B cell (primary cell): ENCODE measurements around the gene DNAJB5. TPM values are rescaled to one million over a fixed set of nuclear protein-coding genes. Genes with fewer than 3 reads are reported as not detected.

ENCODE experiments used
- ATAC-seq: fragments of 200-7000 bp; cut with Tn5 transposase; one replicate; pipeline ENCODE4 v1.10.0; 2021; ENCODE audit warnings: low read depth, mild to moderate bottlenecking, moderate number of reproducible peaks, moderate library complexity
- CTCF ChIA-PET: fragments of 350-600 bp; sonication (Branson Sonifier 250); formaldehyde crosslinking; loops from one replicate; lab custom pipeline; 2021; ENCODE audit warnings: antibody characterized with exemption, inconsistent platforms; lab: Charles Lee
- POLR2A ChIA-PET: fragments of 350-600 bp; sonication (Branson Sonifier 250); formaldehyde crosslinking; loops from one replicate; lab custom pipeline; 2021; ENCODE audit warnings: antibody characterized with exemption; lab: Charles Lee
- DNase-seq: peaks from one replicate; pipeline ENCODE4 v3.0.0; 2013
- H2AFZ ChIP-seq: 2 replicates; pipeline ENCODE4 v1.6.1; 2012; ENCODE audit warnings: mild to moderate bottlenecking, low read depth, low read length; ENCODE audit not compliant: insufficient read depth, poor library complexity, severe bottlenecking
- H3K27ac ChIP-seq, 2 donors: 1 replicate in 1 of 2; 2 replicates in 1 of 2; pipeline ENCODE4 v1.5.1; 2012 to 2013; ENCODE audit warnings: low read length in 2 of 2, mild to moderate bottlenecking in 2 of 2, moderate library complexity in 1 of 2
- H3K27me3 ChIP-seq, 4 experiments: fragments of 200-600 bp in 1 of 4; sonication (generic) in 1 of 4; replicated peaks in 1 of 4; 1 replicate in 2 of 4; 2 replicates in 2 of 4; pipeline versions ENCODE4 v1.6.1 to v1.7.0; 2013 to 2016; ENCODE audit warnings: low read length in 3 of 4, mild to moderate bottlenecking in 2 of 4, mixed read lengths in 1 of 4, moderate library complexity in 1 of 4; ENCODE audit not compliant: insufficient read depth in 4 of 4, control insufficient read depth in 3 of 4; ENCODE audit errors: control extremely low read depth in 1 of 4
- H3K36me3 ChIP-seq, 2 experiments: replicated peaks in 1 of 2; 1 replicate in 1 of 2; 2 replicates in 1 of 2; pipeline versions ENCODE4 v1.6.1 to v1.7.1; 2013; ENCODE audit warnings: low read length in 1 of 2; ENCODE audit not compliant: insufficient read depth in 2 of 2, control insufficient read depth in 1 of 2; ENCODE audit errors: control extremely low read depth in 1 of 2, extremely low read depth in 1 of 2
- H3K4me1 ChIP-seq, 2 donors: fragments of 200-600 bp in 1 of 2; sonication (generic) in 1 of 2; 1 replicate in 1 of 2; 2 replicates in 1 of 2; pipeline versions ENCODE4 v1.5.1 to v1.6.1; 2013 to 2017; ENCODE audit warnings: low read length in 2 of 2; ENCODE audit not compliant: control insufficient read depth in 2 of 2, insufficient read depth in 2 of 2
- H3K4me2 ChIP-seq: replicated peaks from 2 replicates; pipeline ENCODE3; 2012; ENCODE audit warnings: mild to moderate bottlenecking, low read depth, low read length; ENCODE audit not compliant: poor library complexity, severe bottlenecking
- H3K4me3 ChIP-seq, 5 experiments: fragments of 200-600 bp in 1 of 5; sonication (generic) in 1 of 5; 1 replicate in 3 of 5; 2 replicates in 2 of 5; pipeline versions ENCODE4 v1.5.1 to v1.7.0; 2011 to 2016; ENCODE audit warnings: low read length in 4 of 5, mild to moderate bottlenecking in 4 of 5, low read depth in 2 of 5, control low read depth in 1 of 5, moderate library complexity in 1 of 5; ENCODE audit not compliant: insufficient read depth in 1 of 5; ENCODE audit errors: control extremely low read depth in 1 of 5, extremely low read depth in 1 of 5
- H3K79me2 ChIP-seq: fragments of 200-600 bp; sonication (generic); one replicate; pipeline ENCODE4 v1.6.0; 2016; ENCODE audit warnings: low read length; ENCODE audit not compliant: control insufficient read depth, insufficient read depth
- H3K9ac ChIP-seq: fragments of 200-600 bp; sonication (generic); 2 replicates; pipeline ENCODE4 v1.6.1; 2017; ENCODE audit warnings: mild to moderate bottlenecking, low read length, moderate library complexity
- H3K9me3 ChIP-seq, 3 donors: one replicate each; pipeline versions ENCODE4 v1.6.1 to v1.7.1; 2013; ENCODE audit warnings: low read length in 2 of 3; ENCODE audit not compliant: control insufficient read depth in 2 of 3, insufficient read depth in 1 of 3; ENCODE audit errors: control extremely low read depth in 1 of 3
- H4K20me1 ChIP-seq: 2 replicates; pipeline ENCODE4 v1.6.0; 2012; ENCODE audit warnings: mild to moderate bottlenecking, low read length; ENCODE audit not compliant: insufficient read depth, control insufficient read depth, poor library complexity, severe bottlenecking
- H3K27ac Mint-ChIP-seq: one replicate; pipeline ENCODE4 v1.8.0; 2021; ENCODE audit warnings: mixed read lengths
- H3K27me3 Mint-ChIP-seq: one replicate; pipeline ENCODE4 v1.8.0; 2021; ENCODE audit warnings: mixed read lengths
- H3K4me1 Mint-ChIP-seq: one replicate; pipeline ENCODE4 v1.8.0; 2021; ENCODE audit warnings: mixed read lengths
- H3K4me3 Mint-ChIP-seq: one replicate; pipeline ENCODE4 v1.8.0; 2021; ENCODE audit warnings: mixed read lengths
- H3K9me3 Mint-ChIP-seq: one replicate; pipeline ENCODE4 v1.8.0; 2022; ENCODE audit warnings: mixed read lengths; ENCODE audit not compliant: insufficient read depth
- CTCF ChIP-seq: fragments of 200-600 bp; IDR thresholded peaks from one replicate; pipeline ENCODE4 v1.8.0; 2022; ENCODE audit warnings: antibody characterized with exemption, mild to moderate bottlenecking
- EZH2 ChIP-seq: IDR thresholded peaks from 2 replicates; pipeline ENCODE4 v1.6.1; 2012; ENCODE audit warnings: borderline replicate concordance, low read depth, mild to moderate bottlenecking, moderate library complexity, low read length; ENCODE audit not compliant: insufficient read depth, poor library complexity, severe bottlenecking
- WGBS: methylation state at CpG from one replicate; pipeline ENCODE4 v1.1.5; 2013; ENCODE audit warnings: missing lambda C conversion rate; ENCODE audit not compliant: insufficient coverage; 5-methylcytosine and 5-hydroxymethylcytosine counted together
- intact Hi-C: fragments of 100-400 bp; cut with micrococcal nuclease; formaldehyde crosslinking; loops from one replicate; pipeline ENCODE4 v1.10.0; 2022
- polyA plus RNA-seq: library from polyadenylated mRNA; depleted of rRNA; stranded (reverse); fragments of >200 nt; gene quantifications from 2 replicates; pipeline ENCODE4 v1.2.3, GENCODE V29; 2012
- total RNA-seq, 2 donors: library from RNA; stranded (reverse); fragments of 120-200 nt in 1 of 2; gene quantifications; 1 replicate in 1 of 2; 2 replicates in 1 of 2; pipeline versions ENCODE4 v1.2.3 to v1.2.4, GENCODE V29; 2013 to 2022

Gene DNAJB5
- total and polyA plus RNA-seq, 2 donors (not counting 1 experiment from before 2014, with no cell fraction given), result 0.94 to 2.4 TPM

DNA sequence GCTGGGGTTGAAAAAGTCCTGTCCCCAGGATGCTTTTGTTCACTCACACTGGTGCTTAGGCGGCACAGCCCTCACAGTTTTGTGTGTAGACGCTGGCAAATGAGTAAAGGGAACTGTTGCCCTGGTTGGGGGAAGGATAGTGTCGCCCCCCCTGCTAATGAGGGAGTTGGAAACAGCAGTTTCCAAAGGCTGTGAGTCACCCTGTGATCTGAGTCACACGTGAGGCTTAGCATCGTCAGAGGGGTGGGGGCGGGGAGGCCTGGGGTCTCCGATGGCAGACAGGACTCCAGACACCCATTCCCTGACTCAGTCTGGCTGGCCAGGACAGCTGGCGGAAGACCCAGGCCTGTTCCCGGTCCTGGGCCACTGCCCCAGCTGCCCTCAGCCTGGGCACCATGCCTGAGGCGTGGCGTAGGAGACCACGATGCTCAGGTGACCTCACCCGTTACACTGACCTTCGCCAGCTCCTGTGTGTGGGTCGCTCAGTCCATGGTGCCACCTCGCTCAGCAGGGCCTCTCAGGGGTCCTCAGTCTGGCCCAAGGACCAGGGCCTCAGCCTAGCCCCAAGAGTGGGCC lies 2.9 kb downstream of the DNAJB5 start:
- H3K27me3 Mint-ChIP-seq, result no peaks in the 10 kb centered on the region
- H3K27ac Mint-ChIP-seq, result no peak overlapping the region
- no peaks in the 10 kb centered on the region for H3K79me2 ChIP-seq
- H3K9me3 ChIP-seq, result no peaks in the 10 kb centered on the region
- H3K27ac ChIP-seq, result no peak overlapping the region
- no peaks in the 10 kb centered on the region for H3K27me3 ChIP-seq
- H3K36me3 ChIP-seq, result no peaks in the 10 kb centered on the region
- no peaks in the 10 kb centered on the region for H4K20me1 ChIP-seq
- peaks cover 15 to 23% of the 10 kb centered on the region in 2 donors for H3K4me1 ChIP-seq
- H3K4me2 ChIP-seq, result no peak overlapping the region
- no peak for TF ChIP-seq CTCF
- TF ChIP-seq EZH2, result no peak
- no peak overlapping the region for H2AFZ ChIP-seq
- DNase-seq (no peak), ATAC-seq (no peak)
- ChIA-PET POLR2A (no interaction called here), CTCF (interaction anchor here (1.6 kb wide), 1 partner anchor 93 kb away, joined by 4 read pairs; no protein-coding TSS in a partner anchor)
- H3K9ac ChIP-seq, result no peak overlapping the region
- H3K4me1 Mint-ChIP-seq, result peaks cover 18% of the 10 kb centered on the region
- intact Hi-C loops, result no loop called here
- no peak overlapping the region for H3K4me3 Mint-ChIP-seq
- H3K9me3 Mint-ChIP-seq, result no peaks in the 10 kb centered on the region
- WGBS, result 93% methylated on average over 13 of the region's 16 CpGs
- no peak overlapping the region for H3K4me3 ChIP-seq

- H4K20me1 ChIP-seq, result no peaks in the 10 kb centered on the region
- ATAC-seq (no peak), DNase-seq (no peak)
- no peak overlapping the region for H3K4me3 Mint-ChIP-seq
- ChIA-PET POLR2A (interaction anchor here (0.6 kb wide), 1 partner anchor 693 kb away, joined by 4 read pairs; no protein-coding TSS in a partner anchor), CTCF (interaction anchor here (1.3 to 1.8 kb wide), 3 partner anchors 9 to 94 kb away, joined by 4 to 8 read pairs (median 4); no protein-coding TSS in a partner anchor)
- no peak overlapping the region for H3K27ac Mint-ChIP-seq
- H3K4me3 ChIP-seq, result no peak overlapping the region
- H3K36me3 ChIP-seq, result no peaks in the 10 kb centered on the region
- no peaks in the 10 kb centered on the region for H3K79me2 ChIP-seq
- H3K27me3 ChIP-seq, result no peaks in the 10 kb centered on the region
- H3K27ac ChIP-seq, result no peak overlapping the region
- no peaks in the 10 kb centered on the region for H3K27me3 Mint-ChIP-seq
- no peak overlapping the region for H2AFZ ChIP-seq
- peaks cover 15% of the 10 kb centered on the region for H3K4me1 Mint-ChIP-seq
- H3K9me3 ChIP-seq, result no peaks in the 10 kb centered on the region
- no peak overlapping the region for H3K4me2 ChIP-seq
- peaks cover 8 to 12% of the 10 kb centered on the region in 2 donors for H3K4me1 ChIP-seq
- TF ChIP-seq CTCF (no peak), EZH2 (no peak)
- WGBS, result 37% methylated on average over 4 of the region's 10 CpGs
- H3K9me3 Mint-ChIP-seq, result no peaks in the 10 kb centered on the region
- intact Hi-C loops, result no loop called here
- no peak overlapping the region for H3K9ac ChIP-seq
Observed at GRCh38 chr9:34993502-34994259, 4.1 kb downstream of the DNAJB5 start.
